Measurements from ENCODE around the gene AVPR1B.

Gene AVPR1B

DNA sequence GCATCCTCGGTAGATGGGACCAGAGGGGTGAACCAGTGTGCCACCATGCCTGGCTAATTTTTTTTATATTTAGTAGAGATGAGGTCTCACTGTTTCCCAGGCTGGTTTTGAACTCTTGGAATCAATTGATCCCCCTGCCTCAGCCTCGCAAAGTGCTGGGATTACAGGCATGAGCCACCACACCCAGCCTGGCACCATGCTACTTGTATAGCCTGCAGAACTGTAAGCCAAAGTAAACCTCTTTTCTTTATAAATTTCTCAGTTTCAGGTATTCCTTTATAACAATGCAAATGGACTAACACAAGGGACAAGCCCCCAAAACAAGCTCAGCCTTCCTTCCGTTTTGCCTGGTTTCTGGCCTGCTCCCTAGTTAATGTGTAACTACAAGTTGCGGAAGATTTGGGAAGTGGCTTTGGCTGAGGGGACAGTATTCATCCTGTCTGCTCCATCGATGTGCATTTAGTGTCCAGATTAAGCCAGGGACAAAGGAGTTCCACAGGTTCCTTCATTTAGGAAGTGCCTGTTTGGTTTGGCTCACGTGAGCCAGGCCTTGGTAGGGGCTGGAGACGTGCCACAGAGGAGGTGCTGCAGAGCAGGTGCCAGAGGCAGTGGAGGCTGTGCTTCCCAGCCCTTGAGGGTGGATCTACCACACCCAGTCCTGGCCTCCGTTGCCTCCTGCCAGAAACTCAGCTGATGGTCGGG lies 4.4 kb downstream of the AVPR1B start:
- no peak for DNase-seq (ENCODE audit: low read depth, low spot score)

DNA sequence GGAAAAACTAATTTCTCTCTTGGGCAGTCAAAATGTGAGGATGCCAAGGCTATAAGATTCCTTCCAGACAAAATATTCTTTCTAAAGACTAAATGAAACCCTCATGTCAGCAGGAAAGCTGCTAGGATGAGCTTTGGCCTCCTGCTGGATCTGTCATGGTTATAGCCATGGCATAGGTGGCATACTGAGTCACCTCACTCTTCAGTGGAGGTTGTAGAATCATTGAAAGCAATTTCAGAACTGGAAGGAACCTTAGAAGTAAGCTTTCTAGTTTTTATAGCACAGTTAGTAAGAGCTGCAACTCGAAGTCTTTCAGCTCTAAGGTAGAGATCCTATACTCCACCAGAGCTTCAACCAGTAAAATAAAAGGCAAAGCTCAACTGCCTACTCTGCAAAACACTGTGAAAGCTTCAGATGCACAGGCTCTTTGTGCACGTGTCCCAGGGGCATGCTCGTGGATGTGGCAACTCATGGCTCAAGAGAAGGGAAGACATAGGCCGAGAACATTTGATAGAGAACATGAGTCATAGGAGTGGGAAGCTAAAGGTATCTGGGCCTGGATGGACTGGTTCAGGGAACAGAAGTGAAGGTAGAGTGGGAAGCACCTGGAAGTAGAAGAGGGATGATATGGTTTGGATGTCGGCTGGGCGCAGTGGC lies 5.8 kb downstream of the AVPR1B start:
- no peak for DNase-seq (ENCODE audit: low read depth, low spot score)

DNA sequence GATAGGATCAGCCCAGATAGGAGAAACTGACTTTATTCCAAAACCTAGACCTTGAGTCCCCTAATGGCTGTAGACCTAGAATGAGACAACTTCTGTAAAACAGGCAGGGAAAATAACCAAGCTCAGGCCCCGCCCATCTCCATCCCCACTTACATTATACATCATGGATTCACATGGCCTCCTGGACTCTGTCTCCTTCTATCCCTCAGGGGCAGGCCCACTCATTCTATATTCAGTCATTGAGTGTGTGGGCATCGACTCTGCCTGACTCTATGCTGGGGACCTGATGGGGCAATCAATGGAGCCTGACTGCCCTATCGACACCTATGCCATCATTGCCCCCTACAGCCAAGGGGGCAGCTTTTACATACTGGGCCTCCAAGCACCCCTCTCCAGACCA lies 6.4 kb downstream of the AVPR1B start:
- DNase-seq (ENCODE audit: low read depth, low spot score): no peak

GRCh38 chr1:206110161-206110560 lies 7.0 kb downstream of the AVPR1B start:
- DNase-seq (ENCODE audit: low read depth, low spot score): no peak

GRCh38 chr1:206109718-206110117 lies 7.5 kb downstream of the AVPR1B start:
- DNase-seq (ENCODE audit: low read depth, low spot score): no peak

DNA sequence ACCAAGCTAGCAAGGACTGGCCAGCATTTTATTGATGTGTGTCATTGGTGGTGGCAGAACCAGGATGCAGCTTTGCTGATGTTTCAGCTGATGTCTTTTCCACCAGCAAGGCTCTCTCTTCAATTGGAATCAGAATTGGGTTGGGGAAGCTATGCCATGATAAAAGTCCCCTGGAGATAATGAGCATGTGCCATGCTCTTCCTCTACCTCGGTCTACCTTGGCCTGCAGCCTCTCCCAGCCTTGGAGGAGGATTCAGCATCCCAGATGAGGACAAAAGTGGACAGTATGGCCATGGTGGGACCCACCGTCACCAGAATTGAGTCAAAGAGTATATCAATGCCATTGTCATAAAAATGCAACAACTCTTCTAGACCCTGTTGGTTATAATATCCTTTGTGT lies 8.6 kb downstream of the AVPR1B start:
- no peak for DNase-seq (ENCODE audit: low read depth, low spot score)

DNA sequence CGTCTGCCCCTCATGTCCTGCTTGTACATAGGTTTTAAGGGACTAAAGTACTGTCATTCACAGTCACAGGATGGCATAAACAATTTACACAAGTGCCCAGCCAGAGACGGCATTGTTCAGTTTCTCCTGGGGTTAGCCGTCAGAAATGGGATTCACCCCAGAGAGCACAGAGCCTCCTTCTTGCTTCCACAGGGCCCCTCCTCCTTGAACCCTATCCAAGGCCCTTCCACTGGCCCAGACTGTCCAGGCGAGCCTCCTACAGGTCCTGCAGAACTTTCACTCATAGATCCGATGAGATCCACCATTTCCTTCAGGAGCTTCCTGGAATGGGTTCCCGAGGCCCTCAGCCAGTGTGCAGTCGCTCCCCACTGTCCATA lies 10.0 kb downstream of the AVPR1B start:
- no peak for DNase-seq (ENCODE audit: low read depth, low spot score)

DNA sequence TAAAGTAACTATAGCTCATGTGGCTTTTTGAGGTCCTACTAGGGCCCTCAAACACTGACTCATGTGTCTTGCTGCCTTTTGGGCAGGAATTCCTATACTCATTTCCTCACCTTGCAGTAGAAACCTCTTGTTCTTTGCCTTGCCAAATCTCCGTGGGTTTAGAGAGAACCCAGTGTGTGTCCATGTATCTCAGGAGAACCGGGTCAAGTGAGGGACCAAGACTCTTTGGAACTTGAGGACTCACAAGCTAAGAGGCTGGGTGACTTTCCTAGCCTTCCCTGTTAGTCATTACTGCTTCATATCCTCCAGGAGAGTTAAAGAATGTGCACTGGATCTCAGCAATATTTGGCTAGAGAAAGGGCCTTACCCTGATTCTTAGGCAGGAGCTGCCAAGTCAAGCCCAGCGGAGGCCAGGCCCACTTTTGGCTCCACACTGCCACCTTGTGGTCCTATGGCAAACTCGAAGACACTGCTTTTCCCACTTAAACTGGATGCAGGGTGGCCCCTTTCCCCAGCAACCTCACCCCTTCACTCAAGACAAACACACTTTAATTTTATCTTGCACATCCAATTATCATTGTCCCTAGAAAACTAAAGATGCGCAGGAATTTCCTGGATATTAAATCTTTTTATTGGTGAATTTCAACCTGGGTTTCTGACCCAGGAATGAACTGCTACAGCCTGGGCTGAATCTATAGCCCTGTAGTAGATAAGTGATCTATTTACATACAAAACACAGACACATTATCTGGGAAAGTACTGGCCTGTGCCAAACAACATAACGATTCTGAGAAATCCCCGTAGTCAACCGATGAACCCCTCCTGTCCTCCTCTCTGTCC lies 10.6 kb downstream of the AVPR1B start:
- peak; percentile 25 for DNase-seq (ENCODE audit: low read depth, low spot score)

DNA sequence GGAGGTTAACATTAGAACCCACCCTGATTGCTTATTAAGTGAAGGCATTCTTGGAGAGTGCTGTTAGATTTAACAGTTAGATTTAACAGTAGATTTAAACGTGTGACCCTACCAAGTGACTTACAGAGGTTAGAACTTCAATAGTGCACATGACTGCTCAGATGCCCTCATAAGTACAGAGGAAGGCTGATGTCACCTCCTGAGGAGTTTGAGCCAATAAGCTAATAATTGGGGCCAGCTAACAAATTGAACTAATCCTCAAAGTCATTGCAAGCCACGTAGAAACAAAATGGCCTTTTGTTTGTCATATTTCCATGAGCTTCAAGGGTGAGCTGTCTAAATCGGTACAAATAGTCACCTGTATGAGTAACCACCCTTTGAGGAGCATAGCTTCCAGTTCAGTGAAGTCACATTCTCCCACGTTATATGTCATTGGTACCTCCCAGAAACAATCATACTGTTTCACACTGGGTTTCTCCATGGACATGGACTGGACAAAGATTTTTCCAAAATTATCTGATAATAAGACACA lies 11.7 kb downstream of the AVPR1B start:
- DNase-seq (ENCODE audit: low read depth, low spot score): no peak

DNA sequence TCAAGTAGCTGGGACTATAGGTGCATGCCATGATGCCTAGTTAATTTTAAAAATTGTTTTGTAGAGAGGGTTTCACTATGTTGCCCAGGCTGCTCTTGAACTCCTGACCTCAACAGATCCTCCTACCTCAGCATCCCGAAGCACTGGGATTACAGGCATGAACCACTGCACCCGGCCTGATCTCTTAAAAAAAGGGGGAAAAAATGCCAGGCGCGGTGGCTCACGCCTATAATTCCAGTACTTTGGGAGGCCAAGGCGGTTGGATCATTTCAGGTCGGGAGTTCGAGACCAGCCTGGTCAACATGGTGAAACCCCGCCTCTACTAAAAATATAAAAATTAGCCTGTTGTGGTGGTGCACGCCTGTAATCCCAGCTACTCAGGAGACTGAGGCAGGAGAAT lies 13.2 kb downstream of the AVPR1B start:
- no peak for DNase-seq (ENCODE audit: low read depth, low spot score)

DNA sequence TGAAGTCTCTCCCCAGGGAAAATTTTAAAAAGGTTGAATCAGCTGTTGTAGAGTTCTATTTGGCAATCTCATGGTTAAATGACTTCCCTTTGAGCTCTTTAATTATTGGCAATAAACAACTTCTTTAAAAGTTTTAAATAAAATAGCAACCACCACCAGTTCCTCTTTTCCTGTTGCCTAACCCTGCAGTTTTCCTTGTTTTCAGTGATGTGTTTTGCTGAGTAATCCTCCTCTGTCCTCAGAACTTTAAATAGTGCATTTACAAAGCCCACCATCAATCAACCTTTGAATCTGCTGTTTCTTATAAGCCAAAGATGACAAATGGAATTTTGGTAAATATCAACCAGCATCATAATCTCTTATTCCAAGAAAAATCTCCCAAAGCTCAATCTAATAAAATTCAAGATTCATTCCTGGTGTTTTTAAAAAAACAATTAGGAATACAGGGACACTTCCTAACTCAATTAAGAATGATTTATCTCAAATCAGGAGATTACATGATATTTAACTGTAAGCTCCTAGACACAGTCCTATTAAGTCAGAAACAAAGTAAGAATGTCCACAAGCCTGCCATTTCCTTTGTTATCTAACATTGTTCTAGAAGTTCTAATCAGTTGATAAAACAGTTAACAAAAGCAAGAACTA lies 14.8 kb downstream of the AVPR1B start:
- no peak for DNase-seq (ENCODE audit: low read depth, low spot score)

- DNase-seq (ENCODE audit: low read depth, low spot score): no peak
Measured at GRCh38 chr1:206101351-206102045, 15.7 kb downstream of the AVPR1B start.

- DNase-seq (ENCODE audit: low read depth, low spot score): no peak
Measured at GRCh38 chr1:206100226-206100815, 16.9 kb downstream of the AVPR1B start.

- no peak for DNase-seq (ENCODE audit: low read depth, low spot score)
Measured at GRCh38 chr1:206098242-206098919, 18.8 kb downstream of the AVPR1B start.

GRCh38 chr1:206097381-206097780 lies 19.8 kb downstream of the AVPR1B start:
- no peak for DNase-seq (ENCODE audit: low read depth, low spot score)

DNA sequence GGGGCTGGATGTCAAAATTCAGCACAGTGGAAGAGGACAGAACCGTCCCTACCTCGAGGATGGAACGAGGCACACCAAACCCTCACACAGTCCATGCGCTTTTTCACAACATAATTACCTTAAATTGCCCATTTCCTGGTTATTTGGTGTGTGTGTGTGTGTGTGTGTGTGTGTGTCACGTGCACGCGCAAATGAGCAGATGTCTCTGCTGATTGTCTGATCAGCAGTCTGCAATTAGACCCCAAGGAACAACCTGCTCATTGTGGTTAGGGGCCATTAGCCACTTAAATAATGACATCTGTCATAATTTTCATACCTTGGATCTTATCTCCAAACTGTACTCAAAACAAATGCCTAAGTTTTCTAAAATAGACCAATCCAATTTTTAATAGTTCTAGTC lies 23.2 kb downstream of the AVPR1B start:
- no peak for DNase-seq (ENCODE audit: low read depth, low spot score)

DNA sequence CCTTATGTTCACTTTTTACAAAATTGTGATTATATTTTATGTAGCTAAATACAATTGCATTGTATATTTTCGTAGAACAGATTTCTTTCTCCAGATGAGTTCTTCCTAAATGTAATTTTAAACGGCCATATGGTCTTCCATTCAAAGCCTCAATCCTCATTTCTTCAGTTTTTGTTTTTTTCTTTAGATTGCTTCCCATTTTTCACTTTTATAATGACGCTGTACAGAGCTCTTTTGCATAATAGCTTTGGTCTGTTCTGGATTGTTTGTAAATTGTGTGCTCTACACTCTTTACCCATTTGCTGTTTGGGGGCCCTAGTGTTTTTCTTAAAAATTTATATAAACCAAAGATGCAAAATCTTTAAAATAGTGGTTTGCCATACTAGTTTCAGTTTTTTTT lies 27.8 kb downstream of the AVPR1B start:
- no peak for DNase-seq (ENCODE audit: low read depth, low spot score)

- no peak for DNase-seq (ENCODE audit: low read depth, low spot score)
Measured at GRCh38 chr1:206087091-206087490, 30.1 kb downstream of the AVPR1B start.

DNA sequence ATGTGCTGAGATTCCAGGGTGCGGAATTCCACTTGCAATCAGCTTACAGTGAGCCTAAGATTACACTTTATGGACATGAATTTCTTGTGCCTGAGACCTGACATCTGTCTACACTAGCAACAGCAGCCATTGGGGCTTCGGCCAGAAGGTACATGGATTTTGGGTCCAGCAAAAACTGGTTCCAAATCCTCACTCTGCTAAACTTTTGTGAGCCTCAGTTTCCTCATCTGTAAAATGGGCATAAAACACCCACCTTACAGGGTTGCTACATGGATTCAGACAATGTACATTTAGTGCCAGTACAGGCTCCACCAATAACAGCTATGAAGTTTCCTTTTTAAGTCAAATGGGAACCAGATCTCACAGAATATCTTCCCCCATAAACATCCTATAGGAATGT lies 33.4 kb downstream of the AVPR1B start:
- DNase-seq (ENCODE audit: low read depth, low spot score): no peak

All from iPS DF 19.7 (cell line).